ENCODE measurements around the gene USP33.

GRCh38 chr1:77781683-77782082 lies 22.0 kb upstream of the USP33 start:
- TF ChIP-seq EZH2phosphoT487 (IDR thresholded peaks at IDR 0.05; ENCODE audit: borderline replicate concordance, low read length) (no peak), CTCF (IDR thresholded peaks at IDR 0.05; ENCODE audit: low read depth, low read length, poor library complexity, severe bottlenecking) (no peak)

All from DOHH2 (cell line).